Right atrium auricular region (tissue), 2 donors: Measurements from ENCODE around the gene DPP10. TPM values are rescaled to one million over a fixed set of nuclear protein-coding genes. Genes with fewer than 3 reads are reported as not detected.

Source experiments
- DNase-seq: peaks from one replicate; pipeline ENCODE4 v3.0.0-alpha.2; 2019; ENCODE audit warnings: low spot score
- H3K27ac ChIP-seq, 2 donors: fragments of 200-600 bp; sonication (generic); 1 replicate in 1 of 2; 2 replicates in 1 of 2; pipeline ENCODE4 v1.5.1; 2016 to 2019
- H3K27me3 ChIP-seq, 2 donors: fragments of 200-600 bp; sonication (generic); one replicate each; pipeline versions ENCODE4 v1.5.1 to v1.6.0; 2017 to 2019
- H3K36me3 ChIP-seq: fragments of 200-600 bp; sonication (generic); one replicate; pipeline ENCODE4 v1.5.1; 2016
- H3K4me1 ChIP-seq, 2 donors: fragments of 200-600 bp; sonication (generic); one replicate each; pipeline versions ENCODE4 v1.5.1 to v1.6.0; 2017 to 2019
- H3K4me3 ChIP-seq, 2 donors: fragments of 200-600 bp; sonication (generic); 1 replicate in 1 of 2; 2 replicates in 1 of 2; pipeline ENCODE4 v1.5.1; 2017 to 2019; ENCODE audit warnings: mild to moderate bottlenecking in 1 of 2, moderate library complexity in 1 of 2
- H3K9me3 ChIP-seq, 2 donors: fragments of 200-600 bp; sonication (generic); one replicate each; pipeline ENCODE4 v1.5.1; 2019
- total RNA-seq, 2 donors: library from RNA; depleted of rRNA; stranded (reverse); fragments of >200 nt; gene quantifications; one replicate each; pipeline ENCODE4 v1.1.0, GENCODE V29; 2016
- TF ChIP-seq, protein P1 (sequence below), 2 donors: fragments of 200-600 bp; sonication (generic); IDR thresholded peaks; one replicate each; pipeline ENCODE4 v1.5.1; 2019; ENCODE audit warnings: antibody characterized with exemption in 2 of 2

Gene DPP10
- total RNA-seq, 2 donors from 2014 or later: not detected

DNA sequence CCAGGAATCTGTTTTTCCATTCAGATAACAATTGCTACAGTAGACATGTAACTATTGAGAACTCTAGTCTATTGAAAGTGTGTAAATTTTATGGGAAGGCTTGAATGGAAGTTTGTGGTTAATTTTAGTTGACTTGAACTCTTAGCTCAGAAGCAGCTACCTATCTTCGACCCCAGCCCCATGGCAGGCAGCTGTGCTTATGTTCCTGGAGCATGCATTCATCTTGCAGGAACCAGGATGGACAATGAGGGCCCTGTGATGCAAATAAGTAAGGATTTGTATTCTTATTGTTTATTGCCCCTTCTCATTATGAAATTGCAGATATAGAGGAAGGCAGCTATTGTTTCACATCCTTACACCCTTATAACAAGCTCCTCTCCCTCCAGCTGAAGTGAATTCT is 1252.2 kb downstream of the DPP10 start:
- TF ChIP-seq, protein P1, sequence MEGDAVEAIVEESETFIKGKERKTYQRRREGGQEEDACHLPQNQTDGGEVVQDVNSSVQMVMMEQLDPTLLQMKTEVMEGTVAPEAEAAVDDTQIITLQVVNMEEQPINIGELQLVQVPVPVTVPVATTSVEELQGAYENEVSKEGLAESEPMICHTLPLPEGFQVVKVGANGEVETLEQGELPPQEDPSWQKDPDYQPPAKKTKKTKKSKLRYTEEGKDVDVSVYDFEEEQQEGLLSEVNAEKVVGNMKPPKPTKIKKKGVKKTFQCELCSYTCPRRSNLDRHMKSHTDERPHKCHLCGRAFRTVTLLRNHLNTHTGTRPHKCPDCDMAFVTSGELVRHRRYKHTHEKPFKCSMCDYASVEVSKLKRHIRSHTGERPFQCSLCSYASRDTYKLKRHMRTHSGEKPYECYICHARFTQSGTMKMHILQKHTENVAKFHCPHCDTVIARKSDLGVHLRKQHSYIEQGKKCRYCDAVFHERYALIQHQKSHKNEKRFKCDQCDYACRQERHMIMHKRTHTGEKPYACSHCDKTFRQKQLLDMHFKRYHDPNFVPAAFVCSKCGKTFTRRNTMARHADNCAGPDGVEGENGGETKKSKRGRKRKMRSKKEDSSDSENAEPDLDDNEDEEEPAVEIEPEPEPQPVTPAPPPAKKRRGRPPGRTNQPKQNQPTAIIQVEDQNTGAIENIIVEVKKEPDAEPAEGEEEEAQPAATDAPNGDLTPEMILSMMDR (IDR thresholded peaks at IDR 0.05): no peak
- Histone ChIP-seq H3K4me1 (no peaks in the 10 kb centered on the region), H3K27ac (no peak overlapping the region), H3K9me3 (no peaks in the 10 kb centered on the region), H3K4me3 (no peak overlapping the region), H3K36me3 (no peaks in the 10 kb centered on the region), H3K27me3 (no peaks in the 10 kb centered on the region)
- no peak for DNase-seq

DNA sequence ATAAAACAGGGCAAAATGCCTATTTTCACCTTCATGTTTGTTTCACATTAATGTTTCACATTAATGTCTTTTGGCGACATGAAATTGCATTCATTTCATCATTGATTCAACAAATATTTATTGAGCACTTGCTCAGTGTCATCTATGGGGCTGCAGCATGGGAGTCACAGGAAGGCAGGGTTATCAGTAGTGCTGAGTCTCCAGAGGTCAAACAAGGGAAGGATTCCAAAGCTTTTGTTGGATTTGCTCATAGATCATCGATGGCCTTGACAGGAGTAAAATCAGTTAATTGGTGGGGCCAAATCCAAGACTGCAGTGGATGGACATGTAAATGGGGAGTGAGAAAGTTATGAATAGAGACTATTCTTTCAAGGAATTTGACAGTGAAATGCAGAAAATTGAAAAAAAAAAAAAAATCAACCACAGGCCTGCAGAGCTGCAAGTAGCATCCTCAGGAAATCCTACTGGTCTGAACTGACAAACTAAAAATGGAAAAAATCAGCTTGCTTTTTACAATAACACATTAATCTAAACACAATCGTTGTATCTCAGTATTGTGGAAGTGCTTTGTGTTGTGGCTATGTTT is 1290.8 kb downstream of the DPP10 start:
- TF ChIP-seq, protein P1 (IDR thresholded peaks at IDR 0.05): no peak
- DNase-seq: no peak
- no peaks in the 10 kb centered on the region for H3K27me3 ChIP-seq
- H3K9me3 ChIP-seq: no peaks in the 10 kb centered on the region
- no peak overlapping the region for H3K27ac ChIP-seq
- H3K4me1 ChIP-seq: no peaks in the 10 kb centered on the region
- H3K36me3 ChIP-seq: no peaks in the 10 kb centered on the region
- no peak overlapping the region for H3K4me3 ChIP-seq

DNA sequence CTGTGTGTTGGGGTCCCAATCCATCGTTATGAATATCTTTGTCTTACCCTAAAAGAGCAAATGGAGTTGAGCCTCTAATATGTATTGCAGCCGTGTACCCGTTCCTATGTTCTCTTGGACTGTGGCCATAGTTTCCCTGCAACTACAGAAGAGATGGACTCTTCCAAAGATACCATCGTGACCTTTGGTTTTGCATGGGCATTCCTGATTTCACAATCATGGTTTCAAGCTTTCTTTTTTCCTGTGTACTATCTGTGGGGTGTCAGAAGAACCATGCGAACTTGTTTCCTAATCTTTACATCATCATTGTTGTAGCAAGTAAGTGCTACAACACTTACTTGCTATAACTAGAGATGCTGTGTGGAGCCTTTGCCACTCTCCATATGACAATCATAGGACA is 1295.7 kb downstream of the DPP10 start:
- Histone ChIP-seq H3K4me1 (no peaks in the 10 kb centered on the region), H3K36me3 (no peaks in the 10 kb centered on the region), H3K9me3 (no peaks in the 10 kb centered on the region), H3K4me3 (no peak overlapping the region), H3K27ac (no peak overlapping the region), H3K27me3 (no peaks in the 10 kb centered on the region)
- TF ChIP-seq, protein P1 (IDR thresholded peaks at IDR 0.05): no peak
- no peak for DNase-seq

DNA sequence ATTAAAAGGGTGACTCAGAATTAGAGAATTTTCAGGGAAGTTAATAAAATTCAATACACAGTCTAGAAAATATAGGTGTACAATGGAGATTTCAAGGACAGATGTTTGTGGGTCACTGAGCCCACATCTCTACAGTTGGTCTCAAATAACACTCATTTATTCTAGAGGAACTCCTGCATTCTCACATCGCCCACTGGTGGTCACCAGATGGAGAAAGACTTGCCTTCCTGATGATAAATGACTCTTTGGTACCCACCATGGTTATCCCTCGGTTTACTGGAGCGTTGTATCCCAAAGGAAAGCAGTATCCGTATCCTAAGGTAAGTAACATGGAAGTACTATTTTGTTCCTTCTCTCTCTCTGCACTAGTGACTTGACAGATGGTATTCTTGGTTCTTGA is 1297.1 kb downstream of the DPP10 start:
- Histone ChIP-seq H3K36me3 (no peaks in the 10 kb centered on the region), H3K4me3 (no peak overlapping the region), H3K9me3 (no peaks in the 10 kb centered on the region), H3K27ac (no peak overlapping the region), H3K4me1 (no peaks in the 10 kb centered on the region), H3K27me3 (no peaks in the 10 kb centered on the region)
- DNase-seq: no peak
- TF ChIP-seq, protein P1 (IDR thresholded peaks at IDR 0.05): no peak

DNA sequence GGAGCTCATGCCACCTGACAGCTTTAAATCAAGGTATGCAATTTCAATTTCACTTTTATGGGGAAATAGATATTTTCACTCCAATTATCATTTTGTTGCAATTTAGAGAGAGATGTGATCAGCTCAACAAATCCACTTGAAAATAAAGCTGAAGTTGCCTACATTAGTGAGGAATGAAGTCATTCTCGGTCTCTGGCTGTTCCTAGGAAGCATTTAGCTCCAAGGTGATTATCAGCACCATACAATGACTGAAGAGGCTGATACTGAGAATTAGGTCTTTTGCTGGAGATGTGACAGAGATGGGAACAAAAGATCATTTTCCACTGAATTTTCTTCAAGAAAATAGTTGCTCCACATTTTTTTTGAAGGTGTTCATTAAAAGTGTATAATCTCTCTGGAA is 1303.7 kb downstream of the DPP10 start:
- DNase-seq: no peak

More for the DNA sequence above, 1303.7 kb downstream of the DPP10 start:
- no peak overlapping the region for H3K4me3 ChIP-seq
- no peak overlapping the region for H3K27ac ChIP-seq
- no peaks in the 10 kb centered on the region for H3K36me3 ChIP-seq
- no peaks in the 10 kb centered on the region for H3K9me3 ChIP-seq
- H3K4me1 ChIP-seq: no peaks in the 10 kb centered on the region
- H3K27me3 ChIP-seq: no peaks in the 10 kb centered on the region
- TF ChIP-seq, protein P1 (IDR thresholded peaks at IDR 0.05): no peak
